Natural killer cell (primary cell): ENCODE data around the gene IGF2BP2. TPM values are rescaled to one million over a fixed set of nuclear protein-coding genes. Genes with fewer than 3 reads are reported as not detected.

Experiments used
- ATAC-seq, 3 donors: fragments of 150-1000 bp in 2 of 3; fragments of 200-7000 bp in 1 of 3; cut with Tn5 transposase; 1 replicate in 1 of 3; 2 replicates in 2 of 3; pipeline ENCODE4 v1.10.0; 2021; ENCODE audit warnings: mild to moderate bottlenecking in 2 of 3, moderate library complexity in 2 of 3
- DNase-seq, 2 donors: peaks; one replicate each; pipeline versions ENCODE4 v3.0.0 to v3.0.0-alpha.2; 2013 to 2021; ENCODE audit warnings: mixed read lengths in 1 of 2
- H3K27ac ChIP-seq: one replicate; pipeline ENCODE4 v1.5.1; 2013; ENCODE audit warnings: mild to moderate bottlenecking, low read length
- H3K27me3 ChIP-seq: one replicate; pipeline ENCODE4 v1.6.1; 2013; ENCODE audit warnings: low read length; ENCODE audit not compliant: control insufficient read depth, insufficient read depth
- H3K36me3 ChIP-seq: one replicate; pipeline ENCODE4 v1.6.1; 2013; ENCODE audit warnings: low read length; ENCODE audit not compliant: control insufficient read depth, insufficient read depth
- H3K4me1 ChIP-seq: one replicate; pipeline ENCODE4 v1.6.1; 2013; ENCODE audit warnings: low read length; ENCODE audit not compliant: control insufficient read depth, insufficient read depth
- H3K4me3 ChIP-seq: one replicate; pipeline ENCODE4 v1.5.1; 2013; ENCODE audit warnings: low read length
- H3K9me3 ChIP-seq: one replicate; pipeline ENCODE4 v1.6.1; 2013; ENCODE audit warnings: low read length; ENCODE audit not compliant: control insufficient read depth, insufficient read depth
- H3K27ac Mint-ChIP-seq, 2 donors: one replicate each; pipeline ENCODE4 v1.8.0; 2022; ENCODE audit warnings: mild to moderate bottlenecking in 2 of 2, mixed read lengths in 2 of 2, moderate library complexity in 1 of 2
- H3K27me3 Mint-ChIP-seq, 2 donors: one replicate each; pipeline ENCODE4 v1.8.0; 2022; ENCODE audit warnings: low read depth in 2 of 2, mixed read lengths in 2 of 2
- H3K36me3 Mint-ChIP-seq: one replicate; pipeline ENCODE4 v1.8.0; 2022; ENCODE audit warnings: mixed read lengths
- H3K4me1 Mint-ChIP-seq, 2 donors: one replicate each; pipeline ENCODE4 v1.8.0; 2022; ENCODE audit warnings: mixed read lengths in 2 of 2
- H3K4me3 Mint-ChIP-seq: one replicate; pipeline ENCODE4 v1.8.0; 2022; ENCODE audit warnings: mild to moderate bottlenecking, moderate library complexity, mixed read lengths
- H3K9me3 Mint-ChIP-seq, 2 donors: one replicate each; pipeline ENCODE4 v1.8.0; 2022; ENCODE audit warnings: mixed read lengths in 2 of 2
- WGBS: methylation state at CpG from one replicate; pipeline ENCODE4 v1.1.7; 2013; ENCODE audit warnings: missing lambda C conversion rate; ENCODE audit not compliant: insufficient coverage; 5-methylcytosine and 5-hydroxymethylcytosine counted together
- intact Hi-C: fragments of 100-400 bp; cut with micrococcal nuclease; formaldehyde crosslinking; loops from one replicate; pipeline ENCODE4 v1.14.2; 2022
- total RNA-seq, 4 donors: library from RNA; stranded (reverse); fragments of 120-200 nt in 1 of 4; gene quantifications; one replicate each; pipeline versions ENCODE4 v1.2.3 to v1.2.4, GENCODE V29; 2013 to 2022
- TF ChIP-seq, protein P1 (sequence below): fragments of 200-600 bp; IDR thresholded peaks from one replicate; pipeline ENCODE4 v1.8.0; 2022; ENCODE audit warnings: antibody characterized with exemption

Gene IGF2BP2
- total RNA-seq, 3 donors from 2014 or later (not counting 1 experiment from before 2014, with no cell fraction given) = 4.2 to 16.8 (median 8.8) TPM

DNA sequence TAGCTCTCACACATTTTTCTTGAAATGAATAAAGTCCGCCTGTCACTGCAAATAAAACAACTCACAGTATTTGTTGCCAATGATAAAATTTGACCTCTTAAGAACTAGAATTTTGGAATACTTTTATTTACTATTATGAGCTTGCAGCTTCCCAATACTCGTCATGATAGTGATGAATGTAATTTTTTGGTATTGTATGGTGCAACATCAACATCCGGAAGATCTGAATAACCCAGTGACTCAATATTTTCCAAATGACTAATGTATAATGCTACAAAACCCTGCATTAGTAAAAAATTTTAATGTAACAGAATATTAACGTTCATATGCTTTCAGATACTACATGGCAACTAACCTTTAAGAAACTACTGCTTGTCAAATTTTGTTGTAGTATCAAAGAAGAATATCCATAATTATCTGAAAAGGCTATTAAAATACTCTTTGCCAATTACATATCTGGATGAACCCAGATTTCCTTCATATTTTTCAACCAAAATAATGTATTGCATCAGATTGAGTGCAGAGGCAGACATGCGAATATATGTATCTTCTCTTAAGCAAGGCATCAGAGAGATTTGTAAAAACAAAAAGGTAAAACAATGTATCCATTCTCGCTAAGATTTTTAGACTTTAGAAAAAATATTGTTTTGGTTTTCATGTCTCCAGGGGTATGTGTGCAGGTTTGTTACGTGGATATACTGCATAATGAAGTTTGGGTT, 95.3 kb downstream of the IGF2BP2 start:
- Histone ChIP-seq H3K36me3 (no peaks in the 10 kb centered on the region), H3K4me1 (no peaks in the 10 kb centered on the region), H3K9me3 (no peaks in the 10 kb centered on the region), H3K4me3 (no peak overlapping the region), H3K27ac (no peak overlapping the region), H3K27me3 (no peaks in the 10 kb centered on the region)
- intact Hi-C loops = no loop called here
- ATAC-seq (no peak), DNase-seq (no peak)
- Mint-ChIP-seq H3K9me3 (no peaks in the 10 kb centered on the region), H3K27ac (no peak overlapping the region), H3K27me3 (no peaks in the 10 kb centered on the region), H3K4me1 (peaks cover 0 to 5% of the 10 kb centered on the region in 2 donors), H3K4me3 (no peak overlapping the region), H3K36me3 (no peaks in the 10 kb centered on the region)
- 87% methylated on average over 2 of the region's 7 CpGs for WGBS
- TF ChIP-seq, protein P1, sequence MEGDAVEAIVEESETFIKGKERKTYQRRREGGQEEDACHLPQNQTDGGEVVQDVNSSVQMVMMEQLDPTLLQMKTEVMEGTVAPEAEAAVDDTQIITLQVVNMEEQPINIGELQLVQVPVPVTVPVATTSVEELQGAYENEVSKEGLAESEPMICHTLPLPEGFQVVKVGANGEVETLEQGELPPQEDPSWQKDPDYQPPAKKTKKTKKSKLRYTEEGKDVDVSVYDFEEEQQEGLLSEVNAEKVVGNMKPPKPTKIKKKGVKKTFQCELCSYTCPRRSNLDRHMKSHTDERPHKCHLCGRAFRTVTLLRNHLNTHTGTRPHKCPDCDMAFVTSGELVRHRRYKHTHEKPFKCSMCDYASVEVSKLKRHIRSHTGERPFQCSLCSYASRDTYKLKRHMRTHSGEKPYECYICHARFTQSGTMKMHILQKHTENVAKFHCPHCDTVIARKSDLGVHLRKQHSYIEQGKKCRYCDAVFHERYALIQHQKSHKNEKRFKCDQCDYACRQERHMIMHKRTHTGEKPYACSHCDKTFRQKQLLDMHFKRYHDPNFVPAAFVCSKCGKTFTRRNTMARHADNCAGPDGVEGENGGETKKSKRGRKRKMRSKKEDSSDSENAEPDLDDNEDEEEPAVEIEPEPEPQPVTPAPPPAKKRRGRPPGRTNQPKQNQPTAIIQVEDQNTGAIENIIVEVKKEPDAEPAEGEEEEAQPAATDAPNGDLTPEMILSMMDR = no peak

GRCh38 chr3:185728630-185729336, 96.1 kb downstream of the IGF2BP2 start:
- H3K36me3 ChIP-seq = no peaks in the 10 kb centered on the region
- no peak overlapping the region for H3K4me3 ChIP-seq
- no peaks in the 10 kb centered on the region for H3K9me3 ChIP-seq
- WGBS = 75% methylated on average over 10 of the region's 10 CpGs
- Mint-ChIP-seq H3K27ac (no peak overlapping the region), H3K4me1 (peaks cover 0 to under 1% of the 10 kb centered on the region in 2 donors), H3K9me3 (no peaks in the 10 kb centered on the region), H3K27me3 (no peaks in the 10 kb centered on the region), H3K36me3 (no peaks in the 10 kb centered on the region), H3K4me3 (no peak overlapping the region)
- DNase-seq = no peak
- H3K4me1 ChIP-seq = no peaks in the 10 kb centered on the region
- no peak overlapping the region for H3K27ac ChIP-seq
- TF ChIP-seq, protein P1 = no peak
- no peak for ATAC-seq
- no peaks in the 10 kb centered on the region for H3K27me3 ChIP-seq
- intact Hi-C loops = no loop called here

GRCh38 chr3:185727873-185728272, 97.0 kb downstream of the IGF2BP2 start:
- intact Hi-C loops = no loop called here
- no peak overlapping the region for H3K4me3 Mint-ChIP-seq
- ATAC-seq (no peak), DNase-seq (no peak)
- no peaks in the 10 kb centered on the region for H3K9me3 Mint-ChIP-seq
- H3K36me3 Mint-ChIP-seq = no peaks in the 10 kb centered on the region
- 95% methylated on average over 9 of the region's 9 CpGs for WGBS
- Histone ChIP-seq H3K27ac (no peak overlapping the region), H3K9me3 (no peaks in the 10 kb centered on the region), H3K27me3 (no peaks in the 10 kb centered on the region), H3K4me3 (no peak overlapping the region), H3K4me1 (no peaks in the 10 kb centered on the region), H3K36me3 (no peaks in the 10 kb centered on the region)
- H3K27ac Mint-ChIP-seq = no peak overlapping the region
- H3K27me3 Mint-ChIP-seq = no peaks in the 10 kb centered on the region
- H3K4me1 Mint-ChIP-seq = no peaks in the 10 kb centered on the region
- TF ChIP-seq, protein P1 = no peak
